WTC11 (cell line): Measurements from ENCODE around the gene SIT1. TPM values are rescaled to one million over a fixed set of nuclear protein-coding genes. Genes with fewer than 3 reads are reported as not detected.

ENCODE experiments used
- ATAC-seq: fragments of 200-7000 bp; cut with Tn5 transposase; 2 replicates; pipeline ENCODE4 v1.10.0; 2021; ENCODE audit warnings: mild to moderate bottlenecking, moderate library complexity
- CTCF ChIA-PET: fragments of 300-600 bp; sonication (Branson Sonifier 250); formaldehyde crosslinking; loops from one replicate; lab custom pipeline; 2021; ENCODE audit warnings: antibody characterized with exemption; lab: Charles Lee
- POLR2A ChIA-PET: fragments of 350-600 bp; sonication (Branson Sonifier 250); formaldehyde crosslinking; loops from one replicate; lab custom pipeline; 2021; ENCODE audit warnings: antibody characterized with exemption; lab: Charles Lee
- DNase-seq: peaks from one replicate; pipeline ENCODE4 v3.0.0; 2021; ENCODE audit warnings: low spot score
- H3K27ac Mint-ChIP-seq: 2 replicates; pipeline ENCODE4 v1.8.0; 2021; ENCODE audit warnings: mixed read lengths
- H3K27me3 Mint-ChIP-seq: 2 replicates; pipeline ENCODE4 v1.8.0; 2021; ENCODE audit warnings: low read depth, mild to moderate bottlenecking, moderate library complexity, mixed read lengths
- H3K36me3 Mint-ChIP-seq: 2 replicates; pipeline ENCODE4 v1.8.0; 2021; ENCODE audit warnings: mixed read lengths
- H3K4me1 Mint-ChIP-seq: 2 replicates; pipeline ENCODE4 v1.8.0; 2022; ENCODE audit warnings: mixed read lengths
- H3K4me3 Mint-ChIP-seq: 2 replicates; pipeline ENCODE4 v1.8.0; 2021; ENCODE audit warnings: mild to moderate bottlenecking, moderate library complexity, mixed read lengths
- H3K9me3 Mint-ChIP-seq: 2 replicates; pipeline ENCODE4 v1.8.0; 2021; ENCODE audit warnings: mixed read lengths
- ATF3 ChIP-seq: sonication (generic); formaldehyde crosslinking; conservative IDR thresholded peaks from 2 replicates; pipeline ENCODE4 v1.8.1; 2022; ENCODE audit warnings: mild to moderate bottlenecking, missing genetic modification reagents
- E2F4 ChIP-seq: sonication (generic); formaldehyde crosslinking; IDR thresholded peaks from 2 replicates; pipeline ENCODE4 v1.8.1; 2022; ENCODE audit warnings: low read depth, mild to moderate bottlenecking, moderate library complexity, missing genetic modification reagents, borderline replicate concordance
- FOXP4 ChIP-seq: sonication (generic); formaldehyde crosslinking; IDR thresholded peaks from 2 replicates; pipeline ENCODE4 v1.8.0; 2022; ENCODE audit warnings: mild to moderate bottlenecking, missing genetic modification reagents
- IRF2 ChIP-seq: sonication (generic); formaldehyde crosslinking; IDR thresholded peaks from 2 replicates; pipeline ENCODE4 v1.8.0; 2022; ENCODE audit warnings: low read depth, missing genetic modification reagents, borderline replicate concordance
- KAT7 ChIP-seq: sonication (generic); formaldehyde crosslinking; IDR thresholded peaks from 2 replicates; pipeline ENCODE4 v1.8.1; 2023; ENCODE audit warnings: missing genetic modification reagents, mild to moderate bottlenecking, borderline replicate concordance
- MAX ChIP-seq: sonication (generic); formaldehyde crosslinking; IDR thresholded peaks from 2 replicates; pipeline ENCODE4 v1.8.0; 2022; ENCODE audit warnings: mild to moderate bottlenecking, missing genetic modification reagents
- MYBL2 ChIP-seq: sonication (generic); formaldehyde crosslinking; IDR thresholded peaks from 2 replicates; pipeline ENCODE4 v1.8.1; 2023; ENCODE audit warnings: mild to moderate bottlenecking, moderate library complexity, missing genetic modification reagents
- OVOL2 ChIP-seq: fragments of 250-450 bp; sonication (Bioruptor Pico); IDR thresholded peaks from 2 replicates; pipeline ENCODE4 v1.9.0; 2021; ENCODE audit warnings: mild to moderate bottlenecking, borderline replicate concordance
- PRRX2 ChIP-seq: fragments of 250-450 bp; sonication (Bioruptor Pico); IDR thresholded peaks from 2 replicates; pipeline ENCODE4 v1.8.0; 2021; ENCODE audit warnings: mild to moderate bottlenecking
- RORB ChIP-seq: fragments of 250-450 bp; sonication (Bioruptor Pico); IDR thresholded peaks from 2 replicates; pipeline ENCODE4 v1.9.0; 2021; ENCODE audit warnings: mild to moderate bottlenecking
- SP1 ChIP-seq: sonication (generic); formaldehyde crosslinking; conservative IDR thresholded peaks from 2 replicates; pipeline ENCODE4 v1.8.1; 2022; ENCODE audit warnings: missing genetic modification reagents
- ZBTB43 ChIP-seq: sonication (generic); formaldehyde crosslinking; IDR thresholded peaks from 2 replicates; pipeline ENCODE4 v1.8.1; 2023; ENCODE audit warnings: mild to moderate bottlenecking, missing genetic modification reagents
- ZNF219 ChIP-seq: sonication (generic); formaldehyde crosslinking; IDR thresholded peaks from 2 replicates; pipeline ENCODE4 v1.8.0; 2023; ENCODE audit warnings: missing genetic modification reagents, mild to moderate bottlenecking, borderline replicate concordance
- ZNF263 ChIP-seq: sonication (generic); formaldehyde crosslinking; IDR thresholded peaks from 2 replicates; pipeline ENCODE4 v1.8.1; 2022; ENCODE audit warnings: low read depth, mild to moderate bottlenecking, moderate library complexity, missing genetic modification reagents
- ZNF281 ChIP-seq: sonication (generic); formaldehyde crosslinking; IDR thresholded peaks from 2 replicates; pipeline ENCODE4 v1.8.0; 2023; ENCODE audit warnings: mild to moderate bottlenecking, missing genetic modification reagents
- ZNF423 ChIP-seq: fragments of 250-450 bp; sonication (Bioruptor Pico); IDR thresholded peaks from 2 replicates; pipeline ENCODE4 v2.1.2; 2022; ENCODE audit warnings: mild to moderate bottlenecking, moderate library complexity
- ZNF425 ChIP-seq: fragments of 250-450 bp; sonication (Bioruptor Pico); conservative IDR thresholded peaks from 2 replicates; pipeline ENCODE4 v1.9.0; 2021; ENCODE audit warnings: mild to moderate bottlenecking
- ZNF671 ChIP-seq: fragments of 250-450 bp; sonication (Bioruptor Pico); IDR thresholded peaks from 2 replicates; pipeline ENCODE4 v1.8.0; 2021; ENCODE audit warnings: mild to moderate bottlenecking
- total RNA-seq: library from RNA; stranded (reverse); gene quantifications from 3 replicates; pipeline ENCODE4 v1.2.3, GENCODE V29; 2021
- TF ChIP-seq, protein P1 (sequence below): sonication (generic); formaldehyde crosslinking; IDR thresholded peaks from 2 replicates; pipeline ENCODE4 v1.8.1; 2022; ENCODE audit warnings: mild to moderate bottlenecking, missing genetic modification reagents, moderate library complexity, borderline replicate concordance
- TF ChIP-seq, protein P2 (sequence below): fragments of 250-450 bp; sonication (Bioruptor Pico); IDR thresholded peaks from 2 replicates; pipeline ENCODE4 v1.9.0; 2021; ENCODE audit warnings: mild to moderate bottlenecking, borderline replicate concordance

SIT1 gene
- total RNA-seq, 1 experiment from 2014 or later, result 4.1 TPM

DNA sequence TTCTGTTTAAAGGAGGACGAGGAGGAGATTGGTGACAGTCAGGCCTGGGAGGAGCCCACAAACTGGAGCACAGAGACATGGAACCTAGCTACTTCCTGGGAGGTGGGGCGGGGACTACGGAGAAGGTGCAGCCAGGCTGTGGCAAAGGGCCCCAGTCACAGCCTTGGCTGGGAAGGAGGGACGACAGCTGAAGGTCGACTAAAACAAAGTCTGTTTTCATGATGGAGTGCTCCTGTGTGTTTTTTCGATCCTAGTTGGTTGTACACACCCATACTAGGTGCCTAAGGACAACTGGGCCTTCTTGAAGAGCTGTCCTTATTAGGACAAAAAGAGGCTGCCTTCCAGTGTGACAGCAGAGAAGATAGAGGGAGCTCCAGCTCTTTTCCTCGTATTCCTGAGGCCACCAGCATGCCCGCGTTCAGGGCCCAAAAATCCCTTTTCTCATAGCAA is 10.3 kb upstream of the SIT1 start (continued):
- no peak for TF ChIP-seq KAT7 (CRISPR knock-in tag)
- no peak for TF ChIP-seq MYBL2 (CRISPR knock-in tag)
- no peak for TF ChIP-seq E2F4 (CRISPR knock-in tag)
- TF ChIP-seq, protein P1, sequence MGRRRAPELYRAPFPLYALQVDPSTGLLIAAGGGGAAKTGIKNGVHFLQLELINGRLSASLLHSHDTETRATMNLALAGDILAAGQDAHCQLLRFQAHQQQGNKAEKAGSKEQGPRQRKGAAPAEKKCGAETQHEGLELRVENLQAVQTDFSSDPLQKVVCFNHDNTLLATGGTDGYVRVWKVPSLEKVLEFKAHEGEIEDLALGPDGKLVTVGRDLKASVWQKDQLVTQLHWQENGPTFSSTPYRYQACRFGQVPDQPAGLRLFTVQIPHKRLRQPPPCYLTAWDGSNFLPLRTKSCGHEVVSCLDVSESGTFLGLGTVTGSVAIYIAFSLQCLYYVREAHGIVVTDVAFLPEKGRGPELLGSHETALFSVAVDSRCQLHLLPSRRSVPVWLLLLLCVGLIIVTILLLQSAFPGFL, result no peak
- no peak for TF ChIP-seq MAX (CRISPR knock-in tag)
- TF ChIP-seq ZNF423, result no peak

GRCh38 chr9:35659340-35659739 is 8.6 kb upstream of the SIT1 start:
- peak overlapping the region; percentile 85 for H3K4me3 Mint-ChIP-seq
- POLR2A ChIA-PET, result interaction anchor here (6.8 kb wide), 1 partner anchor 31 kb away, joined by 38 read pairs; the partner anchor contains the start of gene TPM2
- peak overlapping the region; percentile 64 for H3K27ac Mint-ChIP-seq
- peaks cover 39% of the 10 kb centered on the region for H3K36me3 Mint-ChIP-seq
- DNase-seq, result no peak
- H3K27me3 Mint-ChIP-seq, result peaks cover 23% of the 10 kb centered on the region
- no peaks in the 10 kb centered on the region for H3K9me3 Mint-ChIP-seq
- H3K4me1 Mint-ChIP-seq, result peaks cover 35% of the 10 kb centered on the region
- CTCF ChIA-PET, result interaction anchor here (1.0 to 10.2 kb wide), 15 partner anchors 10 to 155 kb away, joined by 3 to 127 read pairs (median 16); partner anchors contain the start of genes CREB3, HINT2, SIT1 and TESK1
- ATAC-seq, result no peak
- TF ChIP-seq ZNF425 (CRISPR knock-in tag) (no peak), PRRX2 (CRISPR knock-in tag) (no peak), FOXP4 (CRISPR knock-in tag) (no peak), ZNF671 (CRISPR knock-in tag) (no peak), ZNF219 (CRISPR knock-in tag) (no peak), MAX (CRISPR knock-in tag) (no peak), ZBTB43 (no peak), IRF2 (no peak), OVOL2 (CRISPR knock-in tag) (no peak), SP1 (CRISPR knock-in tag) (no peak), ZNF263 (no peak), ATF3 (CRISPR knock-in tag) (no peak), RORB (CRISPR knock-in tag) (no peak), ZNF281 (no peak)
- TF ChIP-seq, protein P2, sequence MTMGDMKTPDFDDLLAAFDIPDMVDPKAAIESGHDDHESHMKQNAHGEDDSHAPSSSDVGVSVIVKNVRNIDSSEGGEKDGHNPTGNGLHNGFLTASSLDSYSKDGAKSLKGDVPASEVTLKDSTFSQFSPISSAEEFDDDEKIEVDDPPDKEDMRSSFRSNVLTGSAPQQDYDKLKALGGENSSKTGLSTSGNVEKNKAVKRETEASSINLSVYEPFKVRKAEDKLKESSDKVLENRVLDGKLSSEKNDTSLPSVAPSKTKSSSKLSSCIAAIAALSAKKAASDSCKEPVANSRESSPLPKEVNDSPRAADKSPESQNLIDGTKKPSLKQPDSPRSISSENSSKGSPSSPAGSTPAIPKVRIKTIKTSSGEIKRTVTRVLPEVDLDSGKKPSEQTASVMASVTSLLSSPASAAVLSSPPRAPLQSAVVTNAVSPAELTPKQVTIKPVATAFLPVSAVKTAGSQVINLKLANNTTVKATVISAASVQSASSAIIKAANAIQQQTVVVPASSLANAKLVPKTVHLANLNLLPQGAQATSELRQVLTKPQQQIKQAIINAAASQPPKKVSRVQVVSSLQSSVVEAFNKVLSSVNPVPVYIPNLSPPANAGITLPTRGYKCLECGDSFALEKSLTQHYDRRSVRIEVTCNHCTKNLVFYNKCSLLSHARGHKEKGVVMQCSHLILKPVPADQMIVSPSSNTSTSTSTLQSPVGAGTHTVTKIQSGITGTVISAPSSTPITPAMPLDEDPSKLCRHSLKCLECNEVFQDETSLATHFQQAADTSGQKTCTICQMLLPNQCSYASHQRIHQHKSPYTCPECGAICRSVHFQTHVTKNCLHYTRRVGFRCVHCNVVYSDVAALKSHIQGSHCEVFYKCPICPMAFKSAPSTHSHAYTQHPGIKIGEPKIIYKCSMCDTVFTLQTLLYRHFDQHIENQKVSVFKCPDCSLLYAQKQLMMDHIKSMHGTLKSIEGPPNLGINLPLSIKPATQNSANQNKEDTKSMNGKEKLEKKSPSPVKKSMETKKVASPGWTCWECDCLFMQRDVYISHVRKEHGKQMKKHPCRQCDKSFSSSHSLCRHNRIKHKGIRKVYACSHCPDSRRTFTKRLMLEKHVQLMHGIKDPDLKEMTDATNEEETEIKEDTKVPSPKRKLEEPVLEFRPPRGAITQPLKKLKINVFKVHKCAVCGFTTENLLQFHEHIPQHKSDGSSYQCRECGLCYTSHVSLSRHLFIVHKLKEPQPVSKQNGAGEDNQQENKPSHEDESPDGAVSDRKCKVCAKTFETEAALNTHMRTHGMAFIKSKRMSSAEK (CRISPR knock-in tag), result no peak
